GM10248 (cell line): ENCODE measurements around the gene C2CD3.

Experiments used
- CTCF ChIA-PET: fragments of 300-600 bp; sonication (Branson Sonifier 250); formaldehyde crosslinking; extraction: SDS; loops from one replicate; lab custom pipeline; 2021; ENCODE audit warnings: antibody characterized with exemption; lab: Yijun Ruan, JAX
- POLR2A ChIA-PET: fragments of 350-650 bp; sonication (Branson Sonifier 250); formaldehyde crosslinking; extraction: SDS; loops from one replicate; lab custom pipeline; 2020; ENCODE audit warnings: antibody characterized with exemption; lab: Yijun Ruan, JAX
- DNase-seq: peaks from one replicate; pipeline ENCODE4 v3.0.0; 2012; ENCODE audit errors: extremely low spot score
- TF ChIP-seq, protein P1 (sequence below): IDR thresholded peaks from 2 replicates; pipeline ENCODE4 v1.5.1; 2012; ENCODE audit warnings: mild to moderate bottlenecking, low read depth; ENCODE audit errors: extremely low read depth, missing control alignments, control extremely low read depth

Gene C2CD3

DNA sequence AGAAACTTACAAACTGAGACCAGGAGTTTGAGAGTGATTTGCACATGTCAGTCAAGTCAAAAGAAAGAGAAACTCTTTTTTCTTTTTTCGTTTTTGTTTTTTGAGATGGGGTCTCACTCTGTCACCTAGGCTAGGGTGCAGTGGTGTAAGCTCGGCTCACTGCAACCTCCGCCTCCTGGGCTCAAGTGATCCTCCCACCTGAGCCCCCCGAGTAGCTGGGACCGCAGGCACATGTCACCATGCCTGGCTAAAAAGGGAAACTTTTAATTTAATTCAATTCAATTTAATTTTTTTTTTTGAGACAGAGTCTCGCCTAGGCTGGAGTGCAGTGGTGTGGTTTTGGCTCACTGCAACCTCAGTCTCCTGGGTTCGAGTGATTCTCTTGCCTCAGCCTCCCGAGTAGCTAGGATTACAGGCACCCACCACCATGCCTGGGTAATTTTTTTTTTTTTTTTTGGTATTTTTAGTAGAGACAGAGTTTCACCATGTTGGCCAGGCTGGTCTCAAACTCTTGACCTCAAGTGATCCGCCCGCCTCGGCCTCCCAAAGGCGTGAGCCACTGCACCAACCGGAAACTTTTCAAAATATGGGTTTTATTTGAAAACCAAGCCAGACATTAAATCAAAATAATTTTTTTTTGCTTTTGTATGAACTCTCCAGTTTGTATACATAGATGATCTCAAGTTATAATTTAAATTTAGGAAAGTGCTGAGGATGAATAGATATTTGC lies 171.8 kb downstream of the C2CD3 start:
- no peak for DNase-seq
- CTCF ChIA-PET, result interaction anchor here (1.7 kb wide), 1 partner anchor 16 kb away, joined by 7 read pairs; no protein-coding TSS in a partner anchor
- POLR2A ChIA-PET, result no interaction called here
- TF ChIP-seq, protein P1, sequence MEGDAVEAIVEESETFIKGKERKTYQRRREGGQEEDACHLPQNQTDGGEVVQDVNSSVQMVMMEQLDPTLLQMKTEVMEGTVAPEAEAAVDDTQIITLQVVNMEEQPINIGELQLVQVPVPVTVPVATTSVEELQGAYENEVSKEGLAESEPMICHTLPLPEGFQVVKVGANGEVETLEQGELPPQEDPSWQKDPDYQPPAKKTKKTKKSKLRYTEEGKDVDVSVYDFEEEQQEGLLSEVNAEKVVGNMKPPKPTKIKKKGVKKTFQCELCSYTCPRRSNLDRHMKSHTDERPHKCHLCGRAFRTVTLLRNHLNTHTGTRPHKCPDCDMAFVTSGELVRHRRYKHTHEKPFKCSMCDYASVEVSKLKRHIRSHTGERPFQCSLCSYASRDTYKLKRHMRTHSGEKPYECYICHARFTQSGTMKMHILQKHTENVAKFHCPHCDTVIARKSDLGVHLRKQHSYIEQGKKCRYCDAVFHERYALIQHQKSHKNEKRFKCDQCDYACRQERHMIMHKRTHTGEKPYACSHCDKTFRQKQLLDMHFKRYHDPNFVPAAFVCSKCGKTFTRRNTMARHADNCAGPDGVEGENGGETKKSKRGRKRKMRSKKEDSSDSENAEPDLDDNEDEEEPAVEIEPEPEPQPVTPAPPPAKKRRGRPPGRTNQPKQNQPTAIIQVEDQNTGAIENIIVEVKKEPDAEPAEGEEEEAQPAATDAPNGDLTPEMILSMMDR, result no peak

DNA sequence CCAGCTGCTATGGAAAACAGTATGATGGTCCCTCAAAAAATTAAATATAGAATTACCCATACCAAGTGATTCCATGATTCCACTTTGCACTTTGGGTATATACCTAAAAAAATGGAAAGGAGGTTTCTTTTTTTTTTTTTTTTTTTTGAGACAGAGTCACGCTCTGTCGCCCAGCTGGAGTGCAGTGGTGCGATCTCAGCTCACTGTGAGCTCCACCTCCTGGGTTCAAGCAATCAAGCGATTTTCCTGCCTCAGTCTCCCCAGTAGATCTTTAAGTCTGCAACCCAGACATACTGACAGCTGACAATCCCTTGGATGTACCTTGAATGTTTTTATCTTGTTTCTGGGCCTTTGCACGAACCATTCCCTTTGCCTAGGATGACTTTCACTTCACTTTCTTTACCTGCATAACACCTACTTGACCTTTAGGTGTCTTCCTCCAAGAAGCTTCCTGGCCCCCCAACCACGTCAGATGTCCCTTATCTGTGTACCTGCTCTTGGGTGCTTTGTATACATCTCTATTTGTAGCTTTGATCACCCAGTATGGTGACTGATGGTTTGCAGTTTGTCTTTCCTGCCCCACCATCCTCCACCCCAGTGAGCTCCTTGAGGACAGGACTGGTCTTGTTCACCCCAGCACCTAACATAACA lies 173.6 kb downstream of the C2CD3 start:
- ChIA-PET POLR2A (interaction anchor here (1.3 to 1.9 kb wide), 2 partner anchors 14 to 17 kb away, joined by 4 to 13 read pairs; no protein-coding TSS in a partner anchor), CTCF (interaction anchor here (0.8 to 1.9 kb wide), 8 partner anchors 11 to 258 kb away, joined by 3 to 4 read pairs (median 4); partner anchors contain the start of genes UCP2 and UCP3)
- no peak for DNase-seq
- TF ChIP-seq, protein P1, result no peak

DNA sequence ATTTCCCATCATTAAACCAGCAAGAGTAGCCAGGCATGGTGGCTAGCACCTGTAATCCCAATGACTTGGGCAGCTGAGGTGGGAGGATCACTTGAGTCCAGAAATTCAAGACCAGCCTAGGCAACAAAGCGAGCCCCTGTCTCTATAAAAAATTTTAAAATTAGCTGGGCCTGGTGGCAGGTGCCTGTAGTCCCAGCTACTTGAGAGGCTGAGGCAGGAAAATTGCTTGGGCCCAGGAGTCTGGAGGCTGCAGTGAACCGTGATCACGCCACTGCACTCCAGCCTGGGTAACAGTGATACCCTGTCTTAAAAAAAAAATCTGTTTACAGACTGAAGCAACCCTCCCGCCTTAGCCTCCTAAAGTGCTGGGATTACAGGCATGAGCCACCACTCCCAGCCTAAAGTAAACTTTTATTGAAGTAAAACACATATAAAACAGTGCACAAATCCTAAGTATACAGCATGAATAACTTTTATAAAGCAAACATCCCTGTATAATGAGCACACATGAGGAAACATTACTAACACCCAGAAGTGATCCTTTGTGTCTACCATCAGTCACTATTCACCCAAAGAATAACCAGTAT lies 174.5 kb downstream of the C2CD3 start:
- TF ChIP-seq, protein P1, result no peak
- CTCF ChIA-PET, result interaction anchor here (1.2 to 1.6 kb wide), 4 partner anchors 12 to 259 kb away, joined by 3 to 5 read pairs (median 4); partner anchors contain the start of genes UCP2 and UCP3
- POLR2A ChIA-PET, result interaction anchor here (1.3 to 3.1 kb wide), 3 partner anchors 15 to 16 kb away, joined by 4 to 21 read pairs (median 13); partner anchors contain the start of gene UCP2
- DNase-seq, result no peak

DNA sequence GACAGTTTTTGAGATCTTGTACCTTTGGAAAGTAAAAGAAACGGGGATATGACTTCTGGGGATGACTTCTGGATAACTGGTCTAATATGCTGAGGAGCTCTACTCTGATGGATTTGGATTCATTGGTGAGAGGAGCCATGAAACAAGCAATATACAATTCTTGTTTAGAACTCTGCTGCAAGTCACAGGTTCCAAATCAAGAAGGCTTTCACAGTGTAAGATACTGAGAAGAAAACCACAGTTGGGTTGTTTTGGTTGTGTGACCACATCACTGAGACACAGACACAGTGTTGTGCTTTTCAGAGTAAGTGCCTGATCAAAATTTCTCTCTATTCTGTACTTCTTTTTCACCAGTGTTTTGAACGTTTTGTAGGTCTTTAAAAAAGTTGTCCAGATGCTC lies 175.1 kb downstream of the C2CD3 start:
- ChIA-PET CTCF (interaction anchor here (1.2 to 2.3 kb wide), 4 partner anchors 9 to 20 kb away, joined by 3 to 5 read pairs (median 4); partner anchors contain the start of gene UCP2), POLR2A (interaction anchor here (3.1 kb wide), 1 partner anchor 15 kb away, joined by 21 read pairs; the partner anchor contains the start of gene UCP2)
- no peak for DNase-seq
- TF ChIP-seq, protein P1, result no peak

DNA sequence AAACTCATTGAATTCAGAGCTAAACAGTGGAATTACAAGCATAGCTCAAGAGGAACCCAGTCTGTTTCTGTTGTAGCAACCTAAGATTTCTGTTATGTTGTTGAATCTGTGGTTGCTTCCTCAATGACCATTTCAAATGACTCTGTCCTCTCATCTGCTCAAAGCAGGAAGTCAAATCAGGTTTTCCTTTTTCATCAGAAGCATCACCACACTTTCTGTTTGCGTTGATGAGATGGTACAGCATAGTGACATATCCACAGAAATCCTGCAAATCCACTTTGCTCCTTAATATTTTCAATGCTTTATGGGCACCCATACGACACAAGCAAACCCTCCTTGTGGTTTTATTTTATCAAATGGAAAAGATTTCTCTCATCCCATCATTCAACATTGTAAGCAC lies 175.6 kb downstream of the C2CD3 start:
- no peak for DNase-seq
- POLR2A ChIA-PET, result interaction anchor here (3.1 kb wide), 1 partner anchor 14 kb away, joined by 21 read pairs; the partner anchor contains the start of gene UCP2
- CTCF ChIA-PET, result interaction anchor here (1.2 to 2.3 kb wide), 3 partner anchors 9 to 20 kb away, joined by 3 to 5 read pairs (median 5); partner anchors contain the start of gene UCP2
- TF ChIP-seq, protein P1, result no peak
